HG02852 (cell line): ENCODE measurements around the gene C1orf74.

Experiments used
- ATAC-seq: cut with Tn5 transposase; IDR thresholded peaks from one replicate; pipeline ENCODE4 v1.9.1; 2021; ENCODE audit warnings: mild to moderate bottlenecking, moderate library complexity; ENCODE audit not compliant: unreplicated experiment

The C1orf74 gene

DNA sequence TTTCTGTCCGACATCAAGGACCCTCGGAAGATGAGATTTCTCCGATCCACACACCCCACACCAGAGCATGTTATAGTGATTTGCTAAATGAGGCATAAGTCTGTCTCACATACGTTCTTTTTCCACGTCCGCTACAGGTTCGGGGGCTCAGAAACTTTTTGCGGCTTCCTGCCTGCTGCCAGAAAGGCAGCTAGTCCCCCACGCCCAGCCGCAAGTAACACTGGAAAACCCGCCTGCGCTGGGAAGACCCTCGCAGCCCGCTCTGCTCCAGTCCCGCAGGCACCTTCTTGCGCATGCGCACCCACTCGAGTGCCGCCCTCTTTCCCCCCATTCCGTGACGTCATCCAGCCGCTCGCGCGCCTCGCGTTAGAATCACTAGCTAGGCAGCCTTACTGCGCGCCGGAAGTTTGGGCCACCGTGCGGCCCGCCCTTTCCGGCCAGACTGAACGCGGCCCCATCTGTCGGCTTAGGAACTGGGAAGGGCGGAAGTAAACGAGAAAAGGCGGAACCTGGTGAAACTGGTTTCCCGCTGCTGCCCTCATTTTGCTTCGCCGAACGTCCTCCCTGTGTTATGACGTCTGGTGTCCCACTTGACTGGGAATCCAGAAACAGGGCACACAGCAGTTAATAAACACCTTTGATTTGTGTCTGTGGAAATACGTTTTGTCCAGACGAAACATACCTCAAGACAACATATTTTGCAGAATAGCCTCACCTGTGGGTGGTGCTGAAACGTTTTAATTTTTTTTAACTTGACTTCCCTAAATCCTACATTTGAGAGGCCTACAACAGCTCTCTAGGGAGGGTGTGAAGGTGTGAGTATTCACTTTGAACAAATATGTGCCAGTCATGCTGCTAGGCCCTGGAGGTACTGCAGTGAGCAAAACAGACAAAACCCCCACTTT is at the start of gene C1orf74:
C1orf74 (minus strand) TSS at position 295 of the 905 bp plus-strand sequence. CDS start 925 bp downstream, outside the sequence.
- peak; percentile 99 for ATAC-seq

DNA sequence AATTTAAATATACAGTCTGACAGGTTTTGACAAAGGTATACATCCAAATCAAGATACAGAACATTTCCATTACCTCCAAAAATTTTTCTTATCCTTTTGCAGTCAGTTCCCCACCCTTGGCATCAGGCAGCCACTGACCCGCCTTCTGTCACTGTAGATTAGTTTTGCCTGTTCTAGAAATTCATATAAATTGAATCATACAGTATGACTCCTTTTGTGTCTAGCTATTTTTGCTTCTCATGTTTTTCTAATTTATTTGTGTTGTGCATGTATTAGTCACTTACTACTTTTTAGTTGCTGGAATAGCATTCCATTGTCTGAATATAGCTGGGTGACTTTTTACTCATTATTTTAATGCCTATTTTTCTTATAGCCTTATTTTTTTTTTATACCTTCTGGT is 47.3 kb upstream of the C1orf74 start:
- no peak for ATAC-seq

DNA sequence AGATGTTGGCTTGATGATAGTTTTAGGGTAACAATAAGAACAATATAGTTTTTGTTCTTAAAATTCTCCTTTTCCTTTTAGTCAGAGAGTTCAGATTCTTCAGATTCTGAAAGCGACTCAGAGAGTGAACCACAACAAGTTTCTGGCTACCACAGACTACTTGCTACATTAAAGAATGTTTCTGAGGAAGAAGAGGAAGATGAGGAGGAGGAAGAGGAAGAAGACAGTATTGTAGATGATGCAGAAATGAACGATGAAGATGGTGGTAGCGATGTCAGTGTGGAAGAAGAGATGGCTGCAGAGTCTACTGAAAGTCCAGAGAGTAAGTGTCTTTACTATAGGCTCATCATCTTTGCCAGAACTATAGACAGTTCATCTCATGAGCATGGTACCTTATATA is 46.4 kb upstream of the C1orf74 start:
- ATAC-seq: no peak

DNA sequence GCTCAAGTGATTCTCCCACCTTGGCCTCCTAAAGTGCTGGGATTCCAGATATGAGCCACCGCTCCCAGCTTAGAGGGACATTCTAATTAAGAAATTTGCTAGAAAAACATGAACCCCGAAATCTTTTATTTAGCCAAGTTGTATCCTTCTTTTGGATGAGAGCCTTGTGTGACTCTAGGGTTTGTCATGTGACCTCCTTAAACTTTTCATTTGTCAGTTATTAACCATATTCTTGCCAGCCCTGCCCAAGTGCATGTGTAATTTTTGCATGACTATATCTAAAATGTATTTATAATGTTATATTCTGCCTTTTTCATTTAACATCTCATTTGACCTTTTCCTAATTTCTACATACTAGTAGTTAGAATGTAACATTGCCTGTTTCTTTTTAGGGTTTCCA is 45.4 kb upstream of the C1orf74 start:
- no peak for ATAC-seq

DNA sequence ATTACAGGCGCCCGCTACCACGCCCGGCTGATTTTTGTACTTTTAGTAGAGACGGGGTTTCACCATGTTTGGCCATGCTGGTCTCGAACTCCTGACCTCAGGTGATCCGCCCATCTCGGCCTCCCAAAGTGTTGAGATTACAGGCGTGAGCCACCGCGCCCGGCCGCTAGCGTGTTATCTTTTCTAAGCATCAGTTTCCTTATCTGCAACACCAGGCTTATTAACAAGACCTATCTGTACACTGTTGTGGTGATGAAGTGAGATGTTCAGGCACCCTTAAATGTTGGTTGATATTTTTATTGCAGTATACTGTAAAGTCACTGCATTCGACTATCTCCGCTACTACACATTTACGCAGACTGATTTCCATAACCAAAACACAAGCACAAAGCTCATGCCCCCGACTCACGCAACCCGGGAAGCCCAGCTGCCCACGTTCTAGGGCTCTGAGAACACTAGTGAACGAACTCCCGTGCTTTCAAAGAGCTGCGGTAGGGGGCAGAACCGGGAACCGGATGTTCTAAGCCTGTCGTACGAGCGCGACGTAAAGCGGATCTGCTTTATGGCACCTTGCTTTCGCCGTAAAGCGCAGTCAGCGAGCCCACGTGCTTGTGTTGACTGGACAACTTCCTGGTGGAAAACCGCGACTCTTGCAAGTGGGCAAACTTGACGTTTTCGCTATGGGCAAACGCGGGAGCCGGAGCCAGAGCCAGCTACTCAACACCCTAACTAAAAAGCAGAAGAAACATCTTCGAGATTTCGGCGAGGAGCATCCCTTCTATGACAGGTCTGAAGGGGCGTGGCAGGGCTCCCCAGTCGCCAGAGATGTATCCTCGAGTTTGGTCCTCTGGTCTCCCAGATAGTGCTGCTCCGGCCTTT is 43.3 kb upstream of the C1orf74 start, which contains the start of gene UTP25:
UTP25 (plus strand) TSS at position 589 of the 879 bp plus-strand sequence; CDS start at position 681, 92 bp downstream.
- peak; percentile 88 for ATAC-seq

DNA sequence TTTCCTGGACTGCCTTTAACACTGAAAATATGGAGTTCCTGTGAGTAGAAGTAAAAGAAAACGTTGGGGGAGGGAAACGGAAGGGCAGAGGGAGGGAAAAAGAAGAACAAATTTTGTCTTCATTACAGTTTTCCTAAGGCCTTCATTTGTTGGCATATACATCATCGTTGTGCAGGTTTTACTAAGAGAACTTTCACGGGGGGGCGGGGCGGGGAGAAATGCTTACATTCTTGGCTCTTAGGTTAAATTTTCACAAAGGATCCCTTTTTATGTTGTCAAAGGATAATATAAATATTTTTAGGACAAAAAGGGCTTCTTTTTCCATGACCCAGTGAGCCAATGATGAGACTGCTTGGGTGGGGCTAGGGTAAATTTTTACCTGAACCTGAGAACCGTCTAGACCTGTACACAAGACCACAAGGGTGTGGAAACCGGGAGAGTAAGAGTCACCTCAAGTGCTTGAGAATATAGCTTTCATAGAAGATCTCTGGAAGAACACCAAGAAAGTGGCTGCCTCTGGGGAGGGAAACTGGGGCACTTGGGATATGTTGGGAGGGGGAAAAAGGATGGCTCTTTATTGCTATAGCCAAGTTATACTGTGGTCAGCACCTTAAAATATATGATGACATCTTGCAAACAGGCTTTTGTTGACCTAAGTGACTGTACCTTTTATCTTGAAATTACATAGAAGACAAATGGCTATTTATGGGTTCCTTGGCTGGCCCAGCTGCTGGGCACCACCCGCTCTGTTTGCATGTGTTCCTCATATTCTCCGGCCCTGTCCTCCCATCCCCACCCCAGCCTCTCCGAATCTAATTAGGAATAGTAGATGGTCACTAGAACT is 41.5 kb upstream of the C1orf74 start:
- ATAC-seq: no peak

DNA sequence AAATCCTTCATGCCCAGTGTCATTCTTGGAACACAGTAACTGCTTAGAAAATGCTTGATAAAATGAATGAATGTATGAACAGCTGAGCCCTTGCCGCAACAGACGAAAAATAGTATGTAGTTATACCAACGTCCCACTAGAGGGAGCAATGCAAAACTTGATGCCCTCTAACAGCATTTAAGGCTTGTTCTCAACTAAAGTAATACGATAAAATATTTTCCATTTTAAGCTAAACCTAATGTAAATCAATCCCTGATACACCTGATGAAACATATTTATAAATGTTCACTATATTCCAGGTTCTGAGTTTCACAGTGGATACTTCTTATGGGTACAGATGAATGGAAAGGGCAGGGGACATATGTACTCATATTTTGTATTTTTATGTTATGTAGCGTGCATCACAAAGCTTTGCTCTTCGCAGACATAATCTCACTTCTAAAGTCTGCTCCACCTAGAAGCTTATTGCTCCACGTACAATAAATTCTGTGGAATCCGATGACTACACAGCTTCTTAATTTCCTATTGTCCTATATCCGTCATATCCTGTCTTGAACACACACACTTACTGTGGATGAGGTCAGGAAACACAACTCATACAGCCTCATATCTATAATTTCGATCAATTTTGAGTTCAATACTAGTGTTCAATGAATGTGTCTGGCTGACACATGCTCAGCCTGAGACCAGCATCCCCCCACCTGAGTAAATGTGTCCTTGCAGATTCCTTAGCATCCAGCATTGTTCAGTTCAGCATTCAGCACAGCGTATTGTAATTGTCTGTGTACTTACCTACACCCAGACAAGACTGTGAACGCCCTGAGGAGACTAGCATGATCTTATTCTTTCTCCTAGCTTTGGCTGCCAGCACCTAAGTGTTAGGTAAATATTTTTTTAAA is 39.0 kb upstream of the C1orf74 start:
- ATAC-seq: no peak

DNA sequence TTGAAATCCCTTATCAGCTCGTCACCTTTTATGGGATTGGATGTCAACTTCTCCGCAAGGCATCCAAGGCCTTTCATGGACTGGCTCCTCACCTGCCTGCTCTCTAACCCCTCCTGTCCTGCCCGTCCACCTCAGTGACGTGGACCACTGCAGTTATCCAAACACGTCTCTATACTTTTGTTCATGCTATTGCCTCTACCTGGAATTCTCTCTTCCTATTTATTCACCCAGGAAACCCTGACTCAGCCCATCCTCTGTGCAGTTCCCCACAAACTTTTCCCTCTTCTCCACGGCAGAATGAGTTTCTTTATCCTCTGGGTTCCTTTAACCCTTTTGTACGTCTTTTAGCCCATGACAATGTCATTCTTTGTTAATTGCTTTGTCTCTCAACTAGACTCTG is 38.3 kb upstream of the C1orf74 start:
- no peak for ATAC-seq

DNA sequence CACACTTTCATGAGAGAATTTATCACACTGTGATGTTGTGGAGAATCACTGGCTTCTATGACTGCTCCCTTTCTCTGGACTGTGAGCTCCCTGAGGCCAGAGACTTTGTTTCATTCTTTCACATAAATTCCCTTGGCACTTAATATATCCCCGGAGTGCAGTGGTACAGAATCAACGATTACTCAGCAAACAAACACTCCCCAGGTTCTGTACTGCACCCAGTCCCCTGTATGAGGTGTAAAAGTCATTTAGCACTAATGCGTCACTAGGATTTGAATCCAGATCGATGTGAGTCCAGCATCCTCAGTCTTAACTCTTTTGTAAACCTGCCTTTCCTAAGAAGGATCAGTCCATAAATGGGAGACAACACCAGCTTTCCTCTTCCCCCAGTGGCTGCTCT is 36.6 kb upstream of the C1orf74 start:
- no peak for ATAC-seq

DNA sequence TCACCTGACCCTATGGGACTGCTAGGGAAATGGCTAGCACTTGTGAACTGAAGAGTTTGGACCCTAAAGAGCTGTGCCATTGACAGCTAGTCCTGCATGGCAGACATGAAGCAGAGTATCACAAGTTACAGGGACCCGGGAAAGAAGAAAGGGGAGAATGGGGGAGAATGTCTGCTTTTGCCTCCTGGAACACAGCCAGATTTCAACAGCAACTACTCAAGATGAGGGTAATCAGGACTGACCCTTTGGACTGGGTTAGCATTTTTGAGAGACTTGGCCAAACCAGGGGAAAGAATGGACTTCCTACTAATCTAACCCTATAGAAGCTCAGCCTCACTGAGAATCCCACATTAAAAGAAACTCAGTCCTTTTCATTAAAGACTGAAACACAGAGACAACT is 34.7 kb upstream of the C1orf74 start:
- ATAC-seq: no peak

DNA sequence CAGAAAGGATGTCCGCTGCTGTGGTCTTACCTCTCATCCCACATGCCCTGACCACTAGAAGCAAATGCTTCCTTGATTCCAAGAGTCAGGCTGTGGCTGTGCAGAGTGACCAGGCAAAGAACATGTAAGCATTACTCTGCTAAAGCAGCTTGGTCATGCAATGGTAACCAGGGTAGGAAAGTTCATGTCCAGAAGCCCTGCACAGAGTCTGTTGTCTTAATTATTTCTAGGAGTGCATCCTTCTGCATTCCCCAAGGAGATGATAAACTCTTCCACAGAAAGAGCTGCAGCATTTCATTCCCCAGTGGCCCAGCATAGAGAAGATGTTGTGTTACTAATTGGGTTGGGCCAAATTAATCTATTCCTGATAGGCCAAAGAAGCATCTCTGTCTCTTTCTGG is 33.3 kb upstream of the C1orf74 start:
- no peak for ATAC-seq

DNA sequence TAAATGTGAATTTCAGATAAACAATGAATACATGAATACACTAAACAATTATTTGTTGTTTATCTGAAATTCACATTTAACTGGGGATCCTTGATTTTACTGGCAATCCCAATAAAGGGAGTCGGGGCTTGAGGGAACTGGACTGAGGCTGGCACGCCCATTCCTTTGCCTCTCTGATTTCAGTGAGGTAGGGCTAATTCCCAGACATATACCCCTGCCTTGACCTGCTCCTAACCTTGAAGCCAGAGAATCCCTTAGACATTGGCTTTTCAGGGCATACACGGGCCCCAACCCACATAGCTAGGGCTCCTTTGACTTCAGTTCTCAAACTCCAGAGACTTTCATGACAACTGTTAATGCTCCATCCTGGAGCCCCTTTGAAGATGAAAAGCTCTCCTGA is 32.6 kb upstream of the C1orf74 start:
- ATAC-seq: no peak

DNA sequence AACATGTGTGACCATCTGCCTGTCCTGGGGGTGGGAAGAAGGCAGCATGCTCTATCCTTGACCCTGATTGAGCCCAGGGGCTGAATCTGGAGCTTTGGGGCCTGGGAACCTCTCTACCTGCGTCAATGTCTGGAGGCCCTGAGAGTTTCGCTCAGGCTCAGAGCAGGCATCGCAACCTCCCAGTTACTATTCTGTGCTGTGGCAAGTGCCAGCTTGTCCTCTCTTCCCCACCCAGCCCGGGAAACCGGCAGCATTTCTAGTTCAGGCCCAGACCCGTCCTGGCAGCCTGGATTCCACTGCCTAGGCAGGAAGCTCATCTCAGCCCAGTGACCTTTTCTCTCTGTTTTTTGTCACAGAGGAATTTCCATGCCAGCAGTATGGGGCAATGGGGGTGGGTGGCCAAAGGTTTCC is 31.6 kb upstream of the C1orf74 start:
- no peak for ATAC-seq

DNA sequence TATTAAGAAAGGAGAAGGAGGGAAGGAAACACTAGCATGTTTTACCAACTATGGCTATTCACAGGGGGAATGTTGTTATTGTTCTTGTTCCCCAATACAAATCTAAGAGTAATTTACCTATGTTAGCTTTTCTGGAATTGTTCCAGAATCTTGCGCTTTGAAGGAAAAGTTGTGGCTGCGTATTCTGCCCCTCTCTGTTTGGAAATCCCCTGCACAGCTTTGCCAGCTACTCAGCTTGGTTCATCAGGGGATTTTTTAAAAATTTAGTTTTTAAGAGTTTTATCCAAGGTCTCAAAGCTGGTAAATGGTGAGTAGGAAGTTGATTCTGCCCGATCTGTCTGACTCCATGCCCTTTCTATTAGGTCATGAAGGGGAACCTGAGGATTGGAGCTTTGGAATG is 31.1 kb upstream of the C1orf74 start:
- no peak for ATAC-seq

DNA sequence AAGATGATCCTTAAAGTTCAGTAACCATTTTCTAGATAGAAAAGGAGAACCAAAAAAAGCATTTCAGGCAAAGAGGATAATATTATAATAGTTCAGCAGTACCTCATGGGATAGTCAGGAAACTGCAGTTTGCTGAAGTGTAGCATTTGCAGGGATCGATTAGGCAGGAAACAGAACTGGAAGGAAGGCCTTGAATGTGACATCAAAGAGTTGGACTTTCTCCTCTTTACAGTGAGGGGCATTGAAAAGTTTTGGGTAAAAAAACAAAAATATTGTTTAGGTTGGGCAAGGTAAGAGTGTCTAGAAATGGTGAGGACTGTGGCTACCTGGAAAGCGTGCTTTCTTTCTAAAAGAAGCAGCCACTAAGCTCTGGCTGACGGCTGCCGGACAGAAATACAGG is 29.5 kb upstream of the C1orf74 start:
- no peak for ATAC-seq

DNA sequence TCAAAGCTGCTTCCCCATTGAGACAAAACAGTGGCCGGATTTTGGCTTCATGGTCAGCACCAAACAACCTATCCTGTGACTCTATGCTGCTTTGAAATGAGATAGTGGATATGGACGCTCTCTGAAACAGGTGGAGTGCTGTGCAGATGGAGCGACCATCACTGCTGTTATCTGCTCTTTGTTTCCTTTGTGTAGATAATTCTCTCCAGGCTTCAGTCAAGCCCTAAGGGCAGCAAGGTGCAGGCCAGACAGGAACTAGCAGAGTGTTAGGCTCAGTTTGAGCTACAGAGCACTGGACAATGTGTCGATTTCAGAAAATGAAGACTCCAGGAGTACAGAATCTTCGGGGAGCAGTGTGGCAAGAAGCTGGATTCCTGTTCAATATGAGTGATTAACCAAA is 26.4 kb upstream of the C1orf74 start:
- no peak for ATAC-seq

DNA sequence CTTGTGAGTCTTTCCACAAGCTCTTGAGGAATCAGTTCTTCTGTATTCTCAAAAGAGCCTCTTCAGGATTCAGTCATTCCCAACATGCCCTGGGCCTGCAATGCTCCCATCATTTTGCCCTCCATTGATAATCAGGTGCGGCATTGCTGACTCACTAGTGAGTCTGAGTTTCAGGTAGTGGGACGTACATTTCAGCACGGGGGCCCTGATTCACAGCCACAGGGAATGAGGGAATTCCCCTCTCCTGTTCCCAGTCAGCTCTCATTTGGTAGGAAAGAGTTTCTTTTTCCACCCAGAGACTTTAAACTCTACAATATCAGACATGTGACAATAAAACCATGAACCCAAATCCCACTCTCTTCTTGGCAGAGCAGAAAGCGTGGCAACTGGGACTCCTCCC is 25.3 kb upstream of the C1orf74 start:
- ATAC-seq: no peak

DNA sequence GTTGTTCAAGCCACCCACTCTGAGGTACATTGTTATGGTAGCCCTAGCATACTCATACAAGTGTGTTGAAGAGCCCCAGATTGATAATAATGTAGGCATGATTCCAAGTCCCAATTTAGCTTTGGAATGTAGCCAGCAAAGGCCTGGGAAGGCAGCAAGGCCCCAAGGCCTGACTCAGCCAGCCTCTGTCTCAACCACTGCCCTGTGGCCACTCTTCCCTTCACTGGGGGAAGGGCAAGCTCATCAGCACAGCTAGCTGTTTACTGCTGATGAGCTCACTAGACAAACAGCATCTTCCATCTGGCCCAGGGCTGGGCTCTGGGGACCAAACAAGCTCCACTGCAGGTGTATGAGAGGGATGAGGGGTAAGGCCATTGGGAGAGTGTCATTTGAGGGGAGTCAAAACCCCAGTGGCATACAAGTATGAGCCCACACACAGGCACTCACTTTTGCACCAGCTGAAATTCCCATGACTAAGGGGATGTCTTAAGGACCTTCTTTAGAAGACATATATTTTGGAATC is 23.8 kb upstream of the C1orf74 start:
- no peak for ATAC-seq

DNA sequence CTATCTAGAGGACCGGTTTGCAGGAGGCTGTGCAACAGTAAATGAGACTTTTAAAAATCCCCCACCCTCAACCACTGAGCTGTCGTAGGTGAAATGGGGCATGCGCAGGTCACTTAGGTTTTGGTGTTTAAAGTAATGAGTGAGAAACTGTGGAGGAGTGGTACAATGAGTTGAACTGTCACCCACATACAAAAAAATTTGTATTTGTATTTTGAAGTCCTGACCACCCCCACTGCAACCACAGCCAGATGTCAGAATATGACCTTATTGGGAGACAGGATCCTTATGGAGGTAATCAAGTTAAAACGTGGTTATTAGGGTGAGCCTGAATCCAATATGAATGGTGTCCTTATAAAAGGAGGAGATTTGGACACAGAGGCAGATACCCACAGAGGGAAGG is 23.1 kb upstream of the C1orf74 start:
- ATAC-seq: no peak
